ENCODE measurements around the gene CENPK.
A peak's percentile ranks its signal among the peaks of the same experiment; 100 is the strongest.
"Not testable (repeated sequence)": the region's sequence is repeated elsewhere in the genome, so short reads cannot be mapped to it uniquely, and the experiment has no call there.

Gene CENPK

DNA sequence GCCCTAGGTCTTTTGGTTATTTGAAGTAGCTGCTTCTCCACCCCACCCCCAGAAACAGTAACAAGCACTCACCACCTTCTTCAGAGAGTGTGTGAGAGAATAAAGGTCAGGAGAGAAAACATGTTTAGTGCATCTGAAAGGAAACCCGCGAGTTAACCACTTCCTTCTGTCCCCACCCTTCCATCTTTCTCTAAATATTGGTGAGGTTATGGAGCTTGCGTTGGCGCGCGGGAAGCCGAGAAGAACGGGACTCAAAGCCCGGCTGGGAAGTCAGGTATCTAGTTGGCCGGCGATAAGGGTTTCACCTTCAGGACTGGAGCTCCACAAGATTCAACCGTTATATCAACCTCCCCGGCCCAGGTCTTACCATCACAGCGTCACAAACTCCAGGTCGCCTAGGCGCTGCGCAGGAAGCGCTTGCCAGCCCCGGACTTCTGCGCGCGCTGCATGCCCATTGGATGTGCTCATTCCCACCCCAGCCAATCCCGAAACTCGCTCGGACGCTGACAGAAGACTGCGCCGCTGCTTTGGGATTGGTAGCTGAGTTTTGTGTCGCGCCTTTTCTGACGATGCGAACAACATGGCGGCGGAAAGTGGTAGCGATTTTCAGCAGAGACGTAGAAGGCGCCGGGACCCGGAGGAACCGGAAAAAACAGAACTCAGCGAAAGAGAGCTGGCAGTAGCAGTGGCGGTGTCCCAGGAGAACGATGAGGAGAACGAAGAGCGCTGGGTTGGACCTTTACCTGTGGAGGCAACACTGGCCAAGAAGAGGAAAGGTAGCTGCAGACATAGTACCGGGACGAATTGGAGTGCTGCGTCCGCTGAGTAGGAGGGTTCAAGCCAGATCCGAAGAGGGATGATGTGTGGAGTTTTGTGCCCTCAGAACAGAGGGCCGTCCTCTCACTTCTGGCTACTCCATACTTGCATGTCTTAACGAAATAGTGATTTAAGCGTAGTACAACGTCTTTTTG lies at the start of gene CENPK, which contains the start of gene PPWD1:
Gene CENPK, minus strand, starts transcription at position 438 of the 971 bp plus-strand sequence. CDS start 8,261 bp downstream, outside the sequence.
Gene PPWD1, plus strand, starts transcription at position 566 of the 971 bp plus-strand sequence. Its CDS starts 15 bp downstream, at position 581.
- peak; percentile 99 for DNase-seq

DNA sequence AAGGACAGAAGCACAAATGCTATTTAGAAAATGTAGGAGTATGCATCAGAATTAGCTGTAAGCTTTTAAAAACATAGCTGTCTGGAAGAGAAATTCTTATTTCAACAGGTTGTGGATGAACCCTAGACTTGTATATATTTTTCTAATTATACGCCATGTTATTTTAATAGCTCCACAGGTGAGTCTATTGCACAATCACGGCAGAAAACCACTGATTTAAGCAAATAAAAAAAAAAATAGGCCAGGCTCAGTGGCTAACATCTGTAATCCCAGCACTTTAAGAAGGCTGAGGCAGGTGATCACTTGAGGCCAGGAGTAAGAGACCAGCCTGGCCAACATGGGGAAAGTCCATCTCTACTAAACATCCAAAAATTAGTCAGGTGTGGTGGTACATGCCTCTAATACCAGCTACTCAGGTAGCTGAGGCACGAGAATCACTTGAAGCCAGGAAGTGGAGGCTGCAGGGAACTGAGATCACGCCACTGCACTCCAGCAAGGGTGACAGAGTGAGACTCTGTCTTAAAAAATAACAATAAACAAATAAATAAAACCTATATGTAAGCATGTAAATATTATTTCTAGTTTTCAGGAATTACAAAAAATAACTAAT lies 49.4 kb upstream of the CENPK start:
- no peak for DNase-seq

DNA sequence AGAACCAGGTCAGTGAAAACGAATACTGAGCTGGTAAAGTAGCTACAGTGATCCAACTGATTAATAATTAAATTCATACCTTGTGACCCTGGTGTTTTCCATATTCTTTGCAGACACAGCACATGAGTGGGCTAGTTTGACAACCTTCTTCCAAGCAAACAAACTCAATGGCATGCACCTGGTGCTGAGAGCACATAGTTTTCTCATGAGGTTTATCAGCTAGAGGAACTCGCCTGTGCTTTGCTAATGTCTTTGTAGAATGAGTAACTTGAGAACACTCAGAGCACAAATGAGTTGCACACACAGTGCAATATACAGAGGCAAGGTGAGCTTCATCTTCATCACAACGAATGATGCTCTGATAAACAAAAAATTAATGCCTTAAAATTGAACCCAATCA lies 48.6 kb upstream of the CENPK start:
- peak; percentile 23 for DNase-seq

- DNase-seq = not testable (repeated sequence)
Measured at GRCh38 chr5:65601761-65602160, 38.8 kb upstream of the CENPK start.

- no peak for DNase-seq
Measured at GRCh38 chr5:65588694-65589093, 25.7 kb upstream of the CENPK start.

DNA sequence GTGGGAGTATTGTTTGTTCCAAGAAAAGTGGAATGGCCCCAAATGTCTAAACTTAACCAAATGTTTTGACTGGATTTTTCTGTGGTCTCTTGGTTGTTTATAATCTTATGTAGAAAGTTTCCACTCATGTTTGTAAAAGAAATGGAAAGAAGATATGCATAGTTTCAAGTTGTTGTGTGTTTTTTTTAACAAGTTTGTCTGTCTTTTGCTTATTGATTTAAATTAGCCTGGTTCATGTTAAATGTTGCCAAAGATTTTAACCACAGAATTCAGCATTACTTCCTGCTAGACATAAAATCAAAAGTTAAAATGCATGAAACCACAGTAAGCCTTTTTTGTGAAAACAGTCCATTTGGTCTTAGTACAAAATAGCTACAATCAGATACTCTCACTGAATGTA lies 14.2 kb upstream of the CENPK start:
- DNase-seq = no peak

GRCh38 chr5:65570598-65571226 lies 7.7 kb upstream of the CENPK start:
- DNase-seq = no peak

DNA sequence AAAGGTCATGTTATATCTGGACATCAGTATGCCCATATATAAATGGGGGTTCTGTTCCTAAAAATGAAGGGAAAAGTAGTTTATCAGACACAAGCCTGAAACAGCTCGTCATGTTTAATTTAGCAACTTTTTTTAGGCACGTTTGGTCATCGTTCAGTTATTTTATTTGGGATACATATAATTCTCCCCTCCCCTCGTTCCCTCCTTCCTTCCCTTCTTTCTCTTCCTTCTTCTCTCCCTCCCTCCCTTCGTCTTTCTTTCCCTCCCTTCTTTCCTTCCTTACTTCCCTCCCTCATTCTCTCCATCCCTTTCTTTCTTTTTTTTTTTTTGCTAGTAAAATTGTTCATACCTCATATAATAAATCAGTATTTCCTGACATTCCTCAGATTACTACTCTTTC lies 3.5 kb upstream of the CENPK start:
- DNase-seq = no peak

DNA sequence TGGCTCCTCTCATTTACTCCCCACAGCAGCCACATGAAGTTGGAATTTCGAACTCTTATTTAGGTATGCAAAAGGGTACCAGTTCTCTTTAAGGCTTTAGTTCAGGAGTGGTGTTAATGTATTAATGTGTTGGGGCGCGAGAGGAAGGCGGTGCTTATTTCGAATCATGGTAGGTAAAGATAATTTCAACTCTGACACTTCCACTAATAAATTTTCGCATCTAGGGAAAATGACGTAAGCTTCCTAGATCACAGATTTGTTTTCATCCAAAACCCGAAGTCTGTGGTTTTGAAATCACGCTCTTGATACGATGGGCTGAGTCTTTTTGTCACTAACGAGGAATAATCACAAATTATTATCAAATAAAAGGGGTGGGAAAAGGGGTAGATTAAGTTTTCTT lies 809 bp upstream of the CENPK start:
- DNase-seq = peak; percentile 49

- DNase-seq = no peak
Measured at GRCh38 chr5:65556718-65557117, 6.2 kb downstream of the CENPK start.

- no peak for DNase-seq
Measured at GRCh38 chr5:65556181-65556580, 6.8 kb downstream of the CENPK start.

GRCh38 chr5:65555287-65555686 lies 7.7 kb downstream of the CENPK start:
- DNase-seq = peak; percentile 44

GRCh38 chr5:65553941-65554340 lies 9.0 kb downstream of the CENPK start:
- DNase-seq = peak; percentile 69

DNA sequence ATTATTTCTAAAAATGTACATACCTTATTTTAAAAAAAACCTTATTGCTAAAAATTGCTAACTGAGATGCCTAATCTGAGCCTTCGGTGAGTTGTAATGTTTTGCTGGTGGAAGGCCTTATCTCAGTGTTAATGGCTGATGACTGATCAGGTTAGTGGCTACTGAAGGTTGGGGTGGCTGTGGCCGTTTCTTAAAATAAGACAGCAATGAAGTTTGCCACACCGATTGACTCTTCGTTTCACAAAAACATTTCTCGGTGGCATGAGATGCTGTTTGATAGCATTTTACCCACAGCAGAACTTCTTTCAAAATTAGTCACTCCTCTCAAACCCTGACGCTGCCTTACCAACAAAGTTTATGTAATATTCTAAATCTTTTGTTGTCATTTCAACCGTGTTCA lies 14.7 kb downstream of the CENPK start:
- no peak for DNase-seq

GRCh38 chr5:65546141-65546540 lies 16.8 kb downstream of the CENPK start:
- no peak for DNase-seq

GRCh38 chr5:65544473-65544872 lies 18.5 kb downstream of the CENPK start:
- no peak for DNase-seq

- no peak for DNase-seq
Measured at GRCh38 chr5:65539827-65540226, 23.1 kb downstream of the CENPK start.

GRCh38 chr5:65535529-65535987 lies 27.4 kb downstream of the CENPK start:
- DNase-seq = no peak

DNA sequence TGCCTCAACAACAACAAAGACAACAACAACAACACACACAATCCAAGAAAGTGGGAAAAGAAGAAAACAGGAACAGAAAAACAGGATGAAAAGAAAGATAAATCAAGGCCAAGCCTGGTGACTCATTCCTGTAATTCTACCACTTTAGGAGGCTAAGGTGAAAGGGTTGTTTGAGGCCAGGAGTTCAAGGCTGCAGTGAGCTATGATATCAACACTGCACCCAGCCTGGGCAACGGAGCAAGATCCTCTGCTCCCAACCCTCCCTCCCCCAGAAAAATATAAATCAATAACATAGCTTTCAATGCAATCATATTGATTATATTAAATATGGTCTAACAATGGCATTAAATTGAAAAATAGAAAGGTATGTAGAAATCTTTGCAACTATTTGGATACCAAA lies 32.1 kb downstream of the CENPK start:
- DNase-seq = no peak

DNA sequence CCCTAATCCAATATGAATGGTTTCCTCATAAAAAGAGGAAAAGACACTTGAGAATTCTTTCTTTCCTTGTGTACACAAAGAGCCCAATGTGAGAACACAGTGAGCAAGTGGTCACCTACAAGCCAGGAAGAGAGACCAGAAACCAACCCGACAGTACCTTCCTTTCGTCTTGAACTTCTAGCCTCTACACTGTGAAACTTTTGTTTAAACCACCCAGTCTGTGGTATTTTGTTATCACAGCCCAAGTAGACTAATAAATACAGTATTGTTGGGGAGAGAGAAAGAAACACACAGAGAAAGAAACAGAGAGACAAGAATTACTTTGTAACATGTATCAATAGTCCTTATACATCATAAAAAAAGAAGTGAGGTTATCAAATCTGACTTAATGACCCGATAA lies 37.2 kb downstream of the CENPK start:
- DNase-seq = no peak

DNA sequence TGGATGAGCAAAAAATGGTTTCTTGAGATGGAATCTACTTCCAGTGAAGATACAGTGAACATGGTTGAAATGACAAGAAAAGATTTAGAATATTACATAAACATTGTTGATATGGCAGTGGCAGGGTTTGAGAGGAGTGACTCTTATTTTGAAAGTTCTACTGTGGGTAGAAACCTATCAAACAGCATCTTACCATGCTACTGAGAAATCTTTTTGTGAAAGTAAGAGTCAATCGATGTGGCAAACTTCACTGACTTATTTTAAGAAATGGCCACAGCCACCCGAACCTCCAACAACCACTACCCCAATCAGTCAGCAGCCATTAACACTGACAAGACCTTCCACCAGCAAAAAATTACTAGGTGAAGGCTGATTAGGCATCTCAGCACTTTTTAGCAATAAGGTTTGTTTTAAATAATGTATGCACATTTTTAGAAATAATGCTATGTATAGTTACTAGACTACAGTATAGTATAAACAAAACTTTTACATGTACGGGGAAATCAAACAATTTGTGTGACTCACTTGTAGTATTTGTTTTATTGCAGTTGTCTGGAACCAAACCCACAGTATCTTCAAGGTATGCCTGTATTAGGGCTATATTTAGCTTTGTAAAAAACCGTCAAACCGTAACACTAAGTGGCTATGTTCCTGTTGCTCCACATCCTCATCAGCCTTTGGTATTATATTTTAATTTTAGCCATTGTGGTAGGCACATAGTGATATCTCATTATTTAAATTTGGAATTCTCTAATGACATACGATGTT lies 50.6 kb downstream of the CENPK start:
- peak; percentile 32 for DNase-seq

GRCh38 chr5:65508978-65509377 lies 54.0 kb downstream of the CENPK start:
- DNase-seq = no peak

DNA sequence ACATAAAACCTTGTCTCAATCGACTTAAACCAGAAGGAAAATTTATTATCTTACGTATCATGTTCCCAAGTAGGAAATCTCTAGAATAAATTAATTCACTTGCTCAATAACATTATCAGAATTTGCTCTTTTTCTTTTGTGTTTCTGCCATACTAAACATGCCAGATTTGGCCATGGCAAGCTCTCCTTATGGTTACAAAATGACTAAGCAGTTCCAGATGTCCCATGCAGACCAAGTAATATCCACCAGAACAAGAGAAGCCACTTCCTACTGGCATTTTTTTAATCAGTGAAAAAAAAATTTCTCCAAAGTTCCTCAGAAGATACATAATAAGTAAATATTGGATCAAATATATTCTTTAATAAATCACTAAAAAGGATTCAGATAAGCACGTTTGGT lies 56.0 kb downstream of the CENPK start:
- no peak for DNase-seq

All from NCI-H69 (cell line).